ENCODE measurements around the gene ZNF613.
"Not testable (repeated sequence)": the region's sequence is repeated elsewhere in the genome, so short reads cannot be mapped to it uniquely, and the experiment has no call there.

The ZNF613 gene

DNA sequence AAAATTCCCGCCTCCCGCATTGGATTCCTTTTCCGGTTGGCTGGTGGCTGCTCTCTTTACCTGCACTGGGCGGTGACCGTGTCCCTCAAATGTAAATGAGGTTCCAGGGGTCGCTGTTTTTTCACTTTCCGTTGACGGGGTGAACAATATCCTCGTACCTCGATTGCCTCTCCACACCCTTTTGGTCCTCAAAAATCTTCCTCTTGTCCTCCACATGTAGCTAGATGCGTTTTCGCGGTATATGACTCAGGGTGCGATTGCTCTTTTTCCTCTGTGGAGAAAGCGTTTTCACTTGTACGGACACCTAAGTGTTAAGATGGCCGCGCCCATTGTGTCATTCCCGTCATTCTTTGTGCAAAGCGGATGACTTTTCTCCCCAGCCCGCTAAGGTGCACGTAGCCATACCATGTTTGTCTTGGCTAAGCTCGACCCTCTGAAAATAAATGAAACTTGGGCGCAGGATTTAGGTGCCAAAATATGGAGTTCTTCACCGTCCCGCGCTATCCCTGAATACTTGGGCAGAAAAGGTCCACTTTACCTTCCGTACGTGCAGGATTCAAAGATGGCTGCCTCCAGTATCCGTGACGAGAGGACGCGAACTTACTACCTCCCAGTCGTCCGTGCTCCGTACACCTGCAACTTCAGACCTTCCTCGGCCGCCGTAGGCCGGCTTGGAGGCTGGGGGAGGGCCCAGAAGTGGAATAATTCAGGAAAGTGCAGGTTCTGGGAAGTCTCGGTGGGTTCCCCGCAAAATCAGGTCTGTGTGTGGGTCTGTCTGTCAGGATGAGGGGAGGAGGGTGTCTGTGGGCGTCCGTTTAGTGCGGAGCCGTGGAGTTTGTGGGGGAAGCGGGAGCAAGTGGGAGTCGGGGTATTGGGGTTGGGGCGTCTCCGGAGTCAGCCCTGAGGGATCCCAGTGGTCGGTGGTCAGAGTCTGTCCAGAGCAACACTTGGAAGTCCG is at the start of gene ZNF613:
Gene ZNF613 (plus strand): TSS at position 689 of the 958 bp plus-strand sequence. CDS start 8,749 bp downstream, outside the sequence.
- peak; percentile 98 for DNase-seq

GRCh38 chr19:51882518-51882917 is 44.8 kb upstream of the ZNF613 start:
- no peak for DNase-seq

DNA sequence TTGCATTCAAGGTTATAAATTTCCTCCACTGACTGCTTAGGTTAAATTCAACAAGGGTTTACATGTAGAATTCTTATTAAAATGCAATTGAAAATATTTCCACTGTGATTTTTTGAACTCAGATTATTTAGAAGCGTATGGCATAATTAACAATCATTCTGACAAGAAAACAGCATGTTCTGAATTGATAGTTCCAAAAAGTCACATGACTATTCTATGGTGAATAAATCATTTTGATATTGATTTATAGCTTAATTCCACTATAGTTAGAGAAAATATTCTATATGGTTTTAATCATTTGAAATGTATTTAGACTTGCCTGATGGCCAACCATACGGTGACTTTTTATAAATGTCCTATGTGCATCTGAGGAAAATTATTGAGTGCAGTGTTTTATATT is 42.6 kb upstream of the ZNF613 start:
- DNase-seq = no peak

- DNase-seq = peak; percentile 97
Measured at GRCh38 chr19:51887522-51888498, 39.5 kb upstream of the ZNF613 start, which contains the start of gene ZNF577. Gene ZNF577 (minus strand): TSS chr19:51887951. CDS start chr19:51880382, 7,569 bp downstream.

- no peak for DNase-seq
Measured at GRCh38 chr19:51889934-51890333, 37.3 kb upstream of the ZNF613 start.

DNA sequence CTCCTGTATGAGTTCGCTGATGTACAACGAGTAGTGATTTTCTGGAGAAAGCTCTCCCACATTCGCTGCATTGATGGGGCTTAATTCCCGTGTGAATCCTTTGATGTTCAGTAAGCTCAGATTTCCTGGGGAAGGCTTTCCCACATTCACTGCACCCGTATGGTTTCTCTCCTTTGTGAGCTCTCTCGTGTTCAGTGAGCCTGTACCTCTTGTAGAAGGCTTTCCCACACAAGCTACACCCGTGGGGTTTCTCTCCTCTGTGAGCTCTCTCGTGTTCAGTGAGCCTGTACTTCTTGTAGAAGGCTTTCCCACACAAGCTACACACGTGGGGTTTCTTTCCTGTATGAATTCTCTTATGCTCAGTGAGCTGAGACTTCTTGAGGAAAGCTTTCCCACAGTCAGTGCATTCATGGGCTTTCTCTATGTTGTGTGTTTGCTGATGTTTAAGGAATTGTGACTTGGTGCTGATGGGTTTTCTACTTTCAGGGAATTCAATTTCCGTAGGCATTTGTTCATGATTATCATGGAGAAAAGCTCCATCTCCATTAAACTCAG is 36.0 kb upstream of the ZNF613 start:
- DNase-seq = peak; percentile 29

- no peak for DNase-seq
Measured at GRCh38 chr19:51901860-51902259, 25.4 kb upstream of the ZNF613 start.

GRCh38 chr19:51903192-51903591 is 24.1 kb upstream of the ZNF613 start:
- DNase-seq = no peak

DNA sequence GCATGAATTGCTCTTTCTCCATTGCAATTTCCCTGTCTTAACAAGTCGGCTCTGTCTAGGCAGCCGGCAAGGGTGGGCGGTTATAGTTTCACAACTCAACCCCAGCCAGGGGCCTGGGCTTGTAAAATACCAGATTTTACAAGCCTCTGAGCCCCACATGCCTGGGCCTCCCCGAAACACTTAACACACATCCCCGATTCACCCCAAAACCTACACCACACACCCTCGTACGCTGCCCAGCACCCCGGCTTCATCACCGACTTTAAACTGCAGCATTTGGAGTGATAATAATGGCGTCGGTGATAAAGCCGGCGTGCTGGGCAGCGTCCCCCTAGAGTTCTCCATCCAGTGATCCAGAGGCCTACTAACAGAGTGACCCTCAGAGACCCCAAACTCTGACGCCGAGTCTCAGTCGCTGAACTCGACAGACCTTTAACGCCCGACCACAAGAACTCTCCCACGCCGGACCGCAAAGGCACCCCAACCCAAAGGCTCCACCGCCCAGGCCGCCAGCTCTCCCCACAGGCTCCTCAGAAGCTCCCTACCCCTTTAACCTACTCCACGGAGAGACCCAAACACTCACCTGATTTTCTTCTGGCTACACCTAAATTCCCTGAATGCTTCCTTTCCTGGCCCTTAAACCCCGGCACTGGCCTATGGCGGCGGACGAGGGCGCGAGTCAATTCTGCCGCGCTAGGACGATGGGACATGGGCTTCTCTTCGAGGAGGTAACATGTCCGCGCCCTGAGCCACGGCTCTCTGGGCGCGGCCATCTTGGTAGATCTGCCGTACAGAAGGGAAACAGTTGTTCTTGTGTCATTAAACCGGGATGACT is 22.7 kb upstream of the ZNF613 start, which contains the start of gene ZNF649:
Gene ZNF649 (minus strand): TSS at position 687 of the 835 bp plus-strand sequence. CDS start 4,910 bp downstream, outside the sequence.
- DNase-seq = peak; percentile 95

- no peak for DNase-seq
Measured at GRCh38 chr19:51905206-51905605, 22.1 kb upstream of the ZNF613 start.

GRCh38 chr19:51905639-51906038 is 21.6 kb upstream of the ZNF613 start:
- not testable (repeated sequence) for DNase-seq

GRCh38 chr19:51906108-51906507 is 21.2 kb upstream of the ZNF613 start:
- not testable (repeated sequence) for DNase-seq

- DNase-seq = not testable (repeated sequence)
Measured at GRCh38 chr19:51907981-51908380, 19.3 kb upstream of the ZNF613 start.

- no peak for DNase-seq
Measured at GRCh38 chr19:51915324-51915867, 11.9 kb upstream of the ZNF613 start.

DNA sequence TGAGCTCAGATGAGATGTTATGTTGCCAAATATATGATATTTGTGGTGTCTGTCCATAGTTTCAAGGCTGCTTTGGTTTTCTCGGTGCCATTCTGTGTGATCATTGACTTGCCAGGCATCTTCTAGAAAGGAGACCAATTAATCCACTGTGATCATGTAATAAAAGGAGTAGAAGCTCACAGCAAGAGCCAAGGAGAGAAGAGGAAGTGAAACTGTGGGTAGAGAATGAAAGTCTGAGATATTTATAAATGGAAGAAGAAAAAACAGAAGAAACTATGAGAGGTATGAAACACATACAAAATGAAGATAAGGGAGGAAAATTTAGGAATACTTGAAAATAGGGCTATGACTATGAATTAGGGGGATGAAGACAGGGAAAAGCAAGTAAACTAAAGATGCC is 11.1 kb upstream of the ZNF613 start:
- DNase-seq = no peak

DNA sequence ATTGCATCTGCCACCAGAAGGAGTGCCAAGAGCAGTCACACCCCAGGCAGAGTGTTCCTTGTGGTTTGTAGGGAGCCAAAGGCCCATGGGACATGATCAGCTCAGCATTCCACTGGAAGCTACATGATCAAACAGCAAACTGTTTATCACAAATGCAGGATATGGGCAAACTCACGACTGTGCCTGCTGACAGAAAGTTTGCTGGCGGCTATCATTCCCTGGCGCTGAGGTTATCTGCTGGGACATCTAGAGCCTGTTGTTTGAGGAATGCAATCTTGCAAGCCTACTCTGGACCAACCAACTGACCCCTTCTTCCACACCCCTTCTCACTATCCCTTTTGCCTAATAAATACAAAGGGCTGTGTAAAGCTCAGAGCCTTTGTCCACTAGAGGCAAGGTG is 7.7 kb upstream of the ZNF613 start:
- DNase-seq = no peak

- DNase-seq = no peak
Measured at GRCh38 chr19:51921949-51922348, 5.3 kb upstream of the ZNF613 start.

DNA sequence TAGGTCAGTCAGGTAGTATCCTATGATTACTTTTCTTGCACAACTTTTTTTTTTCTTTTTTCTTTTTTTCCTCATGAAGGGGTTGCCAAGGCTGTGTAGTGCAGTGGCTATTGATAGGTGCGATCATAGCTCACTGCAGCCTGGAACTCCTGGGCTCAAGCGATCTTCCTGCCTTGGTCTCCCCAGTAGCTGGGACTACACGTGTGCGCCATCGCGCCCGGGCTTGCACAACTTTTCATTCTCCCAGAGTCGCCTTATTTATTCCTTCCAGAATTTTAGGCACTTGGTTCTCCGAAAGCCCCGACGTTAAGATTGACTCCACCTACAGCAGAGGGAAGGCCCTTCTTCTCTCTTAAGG is 867 bp upstream of the ZNF613 start:
- DNase-seq = no peak

DNA sequence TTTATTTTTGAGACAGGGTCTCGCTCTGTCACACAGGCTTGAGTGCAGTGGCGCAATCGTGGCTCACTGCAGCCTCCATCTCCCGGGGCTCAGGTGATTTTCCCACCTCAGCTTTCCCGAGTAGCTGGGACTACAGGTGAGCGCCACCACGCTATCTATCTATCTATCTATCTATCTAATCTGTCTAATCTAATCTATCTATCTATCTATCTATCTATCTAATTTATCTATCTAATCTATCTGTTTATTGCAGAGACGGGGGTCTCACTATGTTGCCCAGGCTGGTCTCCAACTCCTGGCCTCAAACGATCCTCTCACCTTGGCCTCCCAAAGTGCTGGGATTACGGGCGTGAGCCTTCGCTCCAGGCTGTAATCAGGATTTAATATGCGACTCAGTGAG is 587 bp downstream of the ZNF613 start:
- DNase-seq = no peak

DNA sequence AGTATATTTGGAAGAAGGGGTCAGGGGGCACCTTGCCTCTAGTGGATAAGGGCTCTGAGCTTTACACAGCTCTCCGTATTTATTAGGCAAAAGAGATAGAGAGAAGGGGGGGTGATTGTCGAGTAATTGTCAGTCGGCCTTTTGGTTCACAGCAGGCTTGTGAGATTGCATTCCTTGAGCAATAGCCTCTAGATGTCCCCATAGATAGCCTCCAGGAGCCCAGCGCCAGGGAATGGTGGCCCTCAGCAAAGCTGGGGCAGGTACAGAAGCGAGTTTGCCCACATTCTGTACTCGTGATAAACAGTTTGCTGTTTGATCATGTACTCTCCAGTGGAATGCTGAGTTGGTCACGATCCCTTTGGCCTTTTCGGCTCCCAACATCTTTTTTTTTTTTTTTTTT is 4.6 kb downstream of the ZNF613 start:
- DNase-seq = no peak

- DNase-seq = no peak
Measured at GRCh38 chr19:51938936-51939335, 11.7 kb downstream of the ZNF613 start.
